NT2/D1 (cell line): ENCODE data around the gene CDHR3.

Source experiments
- YY1 ChIP-seq: IDR thresholded peaks from 2 replicates; pipeline ENCODE4 v1.6.1; 2011; ENCODE audit not compliant: insufficient read length, insufficient read depth
- ZNF274 ChIP-seq: IDR thresholded peaks from 2 replicates; pipeline ENCODE4 v1.6.1; 2011; ENCODE audit warnings: mild to moderate bottlenecking, low read depth, low read length

DNA sequence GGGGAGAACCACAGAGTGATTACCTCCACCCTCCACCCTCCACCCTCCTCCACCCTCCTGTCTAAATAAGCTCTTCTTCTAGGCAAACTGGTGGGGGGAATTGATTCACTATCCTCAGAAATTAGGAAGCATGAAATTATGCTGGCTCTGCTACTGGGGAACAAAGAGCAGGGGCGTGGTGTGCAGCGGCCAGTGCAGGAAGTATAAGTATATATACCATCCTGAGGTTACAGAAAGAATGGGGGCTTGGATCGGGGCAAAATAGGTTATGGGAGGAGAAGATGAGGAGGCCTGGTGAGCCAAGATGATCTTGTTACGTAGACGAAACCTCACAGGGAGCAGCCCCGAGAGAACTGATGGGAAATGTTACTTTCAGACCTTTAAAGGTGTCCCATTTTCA is 100.0 kb downstream of the CDHR3 start:
- TF ChIP-seq ZNF274 (no peak), YY1 (no peak)
